HG03378 (cell line): Measurements from ENCODE around the gene CSPG5.

Experiments used
- ATAC-seq: cut with Tn5 transposase; IDR thresholded peaks from one replicate; pipeline ENCODE4 v1.9.1; 2021; ENCODE audit warnings: mild to moderate bottlenecking, moderate library complexity; ENCODE audit not compliant: unreplicated experiment

Gene CSPG5

DNA sequence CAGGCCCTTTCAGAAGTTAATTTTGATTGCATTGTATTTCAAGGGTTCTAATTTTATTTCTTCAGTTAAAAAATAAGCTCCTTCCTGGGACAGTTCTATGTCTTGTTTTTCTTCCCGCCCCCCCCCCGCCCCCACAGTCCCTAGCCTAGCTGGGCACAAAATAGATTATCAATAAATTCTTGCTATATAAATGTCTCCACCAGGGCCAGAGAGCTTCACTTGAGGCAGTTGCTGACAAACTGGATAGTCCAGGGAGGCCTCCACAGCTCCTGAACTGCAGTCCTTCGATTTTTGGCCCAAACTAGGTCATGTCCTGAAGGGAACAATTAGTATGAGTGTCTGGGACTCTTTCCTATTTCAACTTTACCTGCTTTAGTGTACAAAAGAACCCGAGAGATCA, 9.9 kb upstream of the CSPG5 start:
- ATAC-seq, result no peak

DNA sequence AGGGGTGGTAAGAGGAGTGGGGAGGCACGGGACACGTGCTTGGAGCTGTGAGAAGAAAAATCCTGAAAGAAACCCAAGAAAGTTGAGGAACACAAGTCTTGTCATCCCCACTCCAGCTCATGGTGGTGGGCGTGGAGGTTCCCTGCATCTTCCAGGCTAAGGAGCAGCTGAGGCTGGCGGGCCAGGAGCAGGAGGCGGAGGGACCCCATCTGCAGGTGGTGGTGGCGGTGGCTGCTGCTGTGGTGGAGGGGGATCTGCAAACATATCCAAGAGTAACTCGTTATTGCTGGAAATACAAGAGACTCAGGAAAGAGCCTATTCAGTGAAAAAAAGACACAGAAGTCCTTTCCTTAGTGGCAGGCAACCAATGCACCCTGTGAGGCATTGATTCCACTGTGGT, 9.4 kb upstream of the CSPG5 start:
- no peak for ATAC-seq

DNA sequence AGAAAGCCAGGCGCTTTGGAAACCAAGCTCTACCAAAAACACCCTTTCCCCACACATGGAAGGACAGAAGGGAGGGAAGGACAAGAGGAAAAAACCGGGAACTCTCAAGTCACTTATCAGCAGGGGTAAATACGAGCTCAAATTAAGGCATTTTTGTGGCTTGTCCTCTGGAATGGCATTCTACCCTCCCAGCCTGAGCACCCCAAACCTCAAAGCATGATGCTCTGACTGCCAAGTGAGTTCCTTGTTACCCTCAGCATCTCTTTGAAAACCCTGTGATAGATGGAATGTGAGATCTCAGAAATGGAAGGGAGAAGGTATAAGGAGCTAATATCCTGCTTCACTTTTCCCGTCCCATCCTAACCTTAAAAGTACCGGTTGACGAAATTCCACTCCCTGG, 8.1 kb upstream of the CSPG5 start:
- no peak for ATAC-seq

DNA sequence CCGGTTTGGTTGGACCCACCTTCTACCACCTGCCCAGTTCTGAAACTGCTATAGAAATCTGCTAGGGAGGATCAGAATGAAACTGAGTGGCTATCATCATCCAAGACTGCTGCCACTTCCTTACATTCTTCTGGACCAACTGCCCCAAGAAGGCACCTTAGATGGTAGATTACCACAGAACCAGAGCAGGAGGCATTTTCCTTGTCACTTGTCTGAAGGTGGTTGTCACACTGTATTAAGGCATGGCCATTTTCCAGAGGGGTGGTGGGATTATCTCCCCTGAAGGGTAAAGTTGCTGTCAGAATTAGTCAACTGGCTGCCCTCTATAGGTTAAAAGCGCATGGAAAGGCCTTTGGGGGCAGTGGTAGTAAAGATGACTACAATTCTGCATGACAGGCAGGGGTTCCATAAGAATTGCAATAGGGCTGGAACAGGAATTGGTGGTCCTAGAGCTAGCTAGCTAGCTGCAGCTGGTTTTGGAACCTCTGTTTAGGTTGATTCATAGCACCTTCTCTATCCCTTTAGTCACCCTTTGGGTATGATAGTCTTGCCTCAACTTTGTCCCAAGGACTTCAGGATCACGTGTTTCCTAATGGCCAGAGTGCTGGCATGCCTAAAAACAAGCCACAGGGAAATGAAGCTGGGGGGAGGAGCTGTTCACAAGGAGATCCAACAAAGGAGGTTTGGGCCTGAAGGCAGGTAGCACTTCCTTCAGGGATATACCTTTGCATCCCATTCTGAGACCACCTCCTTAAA, 4.8 kb upstream of the CSPG5 start:
- ATAC-seq, result no peak

DNA sequence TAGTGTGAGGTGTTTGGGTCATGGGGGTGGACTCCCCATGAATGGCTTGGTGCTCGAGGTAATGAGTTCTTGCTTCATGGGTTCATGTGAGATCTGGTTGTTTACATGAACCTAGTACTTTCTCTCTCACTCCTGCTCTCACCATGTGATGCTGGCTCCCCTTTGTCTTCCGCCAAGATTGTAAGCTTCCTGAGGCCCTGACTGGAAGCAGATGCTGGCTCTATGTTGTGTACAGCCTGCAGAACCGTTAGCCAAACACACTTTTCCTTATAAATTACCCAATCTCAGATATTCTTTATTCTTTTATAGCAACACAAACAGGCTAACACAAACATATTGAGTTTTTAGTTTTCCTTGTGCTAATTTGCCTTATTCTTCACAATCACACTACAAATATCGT, 3.2 kb upstream of the CSPG5 start:
- no peak for ATAC-seq

DNA sequence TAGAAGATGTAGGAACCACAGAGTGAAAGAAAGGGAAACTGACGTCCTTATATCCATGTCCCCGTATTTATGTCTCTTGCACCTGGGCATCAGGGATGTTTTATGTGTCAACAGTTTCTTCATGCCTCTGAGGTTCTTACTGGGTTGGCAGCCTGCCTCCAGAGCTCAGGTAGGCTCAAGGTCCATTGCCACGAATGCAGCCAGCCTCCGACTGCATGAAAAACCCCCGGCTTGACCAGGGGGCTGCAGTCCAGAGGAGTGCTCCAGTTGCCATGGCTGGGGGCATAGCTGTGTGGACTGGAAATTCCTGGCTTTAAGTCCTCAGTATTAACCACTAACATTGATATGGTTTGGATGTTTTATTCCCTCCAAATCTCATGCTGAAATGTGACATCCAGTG, 2.8 kb upstream of the CSPG5 start:
- ATAC-seq, result no peak

DNA sequence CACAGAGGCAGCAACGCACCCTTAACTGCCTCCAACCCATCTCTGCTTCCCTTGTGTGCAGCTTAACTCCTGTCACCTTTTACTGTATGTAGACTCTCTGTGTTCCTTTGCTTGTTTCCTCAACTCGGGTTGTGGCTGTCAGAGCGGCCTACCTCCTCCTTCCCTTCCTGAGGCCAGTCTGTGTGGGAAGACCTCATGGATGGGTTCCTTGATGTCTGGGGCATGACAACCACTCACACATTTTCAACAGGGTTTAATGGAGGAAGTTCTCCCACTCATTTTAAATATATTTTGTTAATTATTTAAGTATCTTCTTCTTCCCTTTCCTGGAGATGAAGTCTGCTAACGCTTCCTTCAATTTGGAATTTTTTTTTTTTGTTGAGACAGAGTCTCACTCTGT, 1.8 kb upstream of the CSPG5 start:
- no peak for ATAC-seq

DNA sequence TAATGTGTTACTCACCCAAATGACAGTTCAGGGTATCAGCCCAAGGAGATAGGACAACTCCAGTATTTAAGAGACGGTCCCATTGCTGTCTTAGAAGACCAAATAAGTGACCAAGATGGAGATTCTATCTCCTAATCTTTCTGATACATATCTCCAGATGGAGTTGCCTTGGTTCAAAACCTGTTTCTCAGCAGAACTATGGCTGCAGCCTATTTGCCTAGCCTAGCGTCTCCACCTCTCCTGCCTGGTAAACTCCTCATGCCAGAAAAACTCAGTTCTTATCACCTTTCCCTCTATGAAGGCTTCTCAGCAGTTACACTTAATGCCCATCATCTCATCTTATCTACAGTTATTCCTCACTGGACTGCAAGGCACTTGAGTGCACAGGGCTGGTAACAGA, 1.2 kb upstream of the CSPG5 start:
- no peak for ATAC-seq

DNA sequence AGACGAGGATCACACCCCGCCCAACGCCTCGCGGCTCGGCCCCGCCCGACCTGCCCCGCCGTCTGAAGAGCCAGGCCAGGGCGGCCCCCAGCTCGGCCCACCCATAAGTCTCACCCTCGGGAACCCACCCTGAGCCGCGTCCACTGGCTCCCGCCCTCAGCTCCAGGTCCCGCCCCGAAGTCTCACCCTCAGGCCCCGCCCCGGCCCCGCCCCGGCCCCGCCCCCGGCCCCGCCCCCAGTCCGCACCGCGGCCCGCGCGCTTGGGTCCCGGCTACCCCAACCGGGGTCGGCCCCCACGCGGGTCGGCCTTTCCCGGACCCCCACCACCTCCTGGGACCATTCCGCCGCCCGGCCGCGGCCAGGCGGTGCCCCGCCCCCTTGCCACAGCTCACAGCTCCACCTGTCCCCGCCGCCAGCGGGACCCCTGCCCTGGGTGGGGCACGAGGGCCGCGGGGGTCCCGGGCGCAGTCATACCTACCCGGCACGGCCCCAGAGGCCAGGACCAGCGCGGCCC, 489 bp downstream of the CSPG5 start:
- ATAC-seq, result no peak

DNA sequence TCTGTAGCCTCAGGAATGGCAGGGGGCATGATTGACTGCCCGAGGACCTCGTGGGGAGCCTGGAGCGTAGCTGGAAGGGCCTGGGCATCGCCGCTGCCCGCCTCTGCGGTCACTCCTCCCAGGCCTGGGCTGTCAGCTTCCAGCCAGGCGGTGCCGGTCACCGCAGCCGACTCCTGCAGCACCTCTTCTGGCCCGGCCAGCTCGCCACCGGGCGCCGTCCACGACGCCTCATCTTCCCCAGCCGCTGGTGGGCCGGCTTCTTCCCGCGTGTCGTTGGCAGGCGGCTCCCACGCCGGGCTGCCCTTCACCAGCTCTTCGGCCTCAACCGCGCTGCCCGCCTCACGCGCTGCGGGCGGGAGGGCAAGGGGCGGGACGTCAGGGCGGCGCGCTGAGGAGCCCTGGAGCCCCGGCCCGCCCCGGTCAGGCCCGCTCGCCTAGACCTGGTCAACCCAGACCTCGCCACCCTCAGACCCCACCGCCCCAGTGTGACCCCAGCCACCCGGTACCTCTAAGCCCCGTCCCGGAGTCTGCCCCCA, 1.0 kb downstream of the CSPG5 start:
- ATAC-seq, result no peak

DNA sequence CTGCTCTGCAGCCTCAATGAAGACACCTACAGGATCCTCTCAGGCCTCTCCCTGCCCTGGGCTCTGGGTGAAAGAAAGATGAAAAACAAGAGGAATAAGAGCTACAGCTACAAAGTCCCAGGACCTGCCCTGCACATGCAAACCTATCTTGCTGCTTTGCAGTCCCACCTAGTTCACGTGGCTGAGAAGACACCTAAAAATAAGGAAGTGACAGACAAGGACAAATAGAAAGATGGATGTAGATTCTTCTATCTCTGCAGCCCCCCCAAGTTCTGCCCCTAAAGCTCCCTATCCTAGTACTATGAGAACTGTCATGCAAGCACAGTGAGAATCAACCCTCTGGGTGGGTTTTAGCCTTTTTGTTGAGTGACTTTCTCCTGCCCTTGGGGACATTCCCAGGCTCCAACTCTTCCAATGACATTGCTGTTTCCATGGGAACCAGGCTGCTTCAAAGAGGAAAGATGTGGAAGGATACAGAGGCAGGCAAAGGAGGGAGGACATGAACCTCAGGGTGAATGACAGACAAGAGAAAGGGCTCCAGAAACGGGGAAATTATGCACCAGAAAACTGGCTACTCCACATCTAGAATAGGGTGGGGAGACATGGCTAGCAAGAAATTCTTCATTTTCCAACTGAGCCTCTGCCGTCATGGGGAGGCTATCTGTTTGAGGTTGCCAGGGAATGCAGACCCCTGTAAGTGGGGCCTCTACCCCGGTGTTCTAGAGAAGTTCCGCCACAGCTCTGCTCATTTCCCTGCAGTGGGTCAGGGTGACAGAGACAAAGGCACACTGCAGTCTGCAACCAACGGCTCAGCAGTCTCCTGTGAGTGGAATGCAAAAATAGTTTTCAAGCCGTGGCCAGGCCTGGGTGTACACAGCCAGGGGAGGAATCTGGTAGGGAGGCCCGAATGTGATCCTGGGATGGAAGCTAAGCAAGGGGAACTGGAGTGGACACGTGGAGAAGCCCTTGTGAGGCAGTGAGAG, 5.2 kb downstream of the CSPG5 start:
- no peak for ATAC-seq

DNA sequence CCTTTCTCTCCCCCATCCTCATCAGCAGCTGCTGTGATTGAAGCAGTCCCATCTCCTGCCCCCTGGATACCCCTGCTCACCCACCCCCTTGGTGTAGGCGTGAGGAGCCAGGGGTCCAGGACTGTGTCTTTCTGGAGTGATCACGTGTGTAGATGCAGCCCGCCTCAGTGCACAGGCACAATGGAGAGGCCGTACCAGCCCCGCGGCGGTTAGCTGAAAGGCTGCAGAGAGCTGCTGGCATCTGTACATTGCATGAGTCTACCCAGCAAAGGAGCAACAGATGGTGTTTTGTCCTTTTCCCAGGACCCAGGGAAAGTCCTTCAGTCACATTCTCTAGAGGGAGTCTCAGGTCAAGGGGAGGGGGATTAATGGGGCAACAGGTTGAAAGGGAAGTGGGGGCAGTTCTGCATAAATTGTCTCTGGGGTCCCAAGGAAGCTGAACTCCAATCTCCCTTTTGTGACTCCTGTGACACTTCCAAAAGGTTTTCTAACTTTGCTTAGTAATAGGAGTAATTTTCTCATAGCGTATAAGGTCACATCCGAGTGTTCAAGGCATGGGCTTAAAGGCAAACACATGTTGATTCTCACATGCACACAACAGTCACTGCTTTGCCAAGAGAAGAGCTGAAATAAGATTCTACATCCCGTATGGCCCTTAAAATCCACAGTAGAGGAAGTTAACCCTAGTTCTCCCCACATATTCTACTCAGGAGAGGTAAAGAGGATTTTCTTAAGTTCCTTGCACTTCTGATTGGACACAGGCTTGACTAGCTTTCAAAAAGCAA, 7.1 kb downstream of the CSPG5 start:
- ATAC-seq, result no peak

DNA sequence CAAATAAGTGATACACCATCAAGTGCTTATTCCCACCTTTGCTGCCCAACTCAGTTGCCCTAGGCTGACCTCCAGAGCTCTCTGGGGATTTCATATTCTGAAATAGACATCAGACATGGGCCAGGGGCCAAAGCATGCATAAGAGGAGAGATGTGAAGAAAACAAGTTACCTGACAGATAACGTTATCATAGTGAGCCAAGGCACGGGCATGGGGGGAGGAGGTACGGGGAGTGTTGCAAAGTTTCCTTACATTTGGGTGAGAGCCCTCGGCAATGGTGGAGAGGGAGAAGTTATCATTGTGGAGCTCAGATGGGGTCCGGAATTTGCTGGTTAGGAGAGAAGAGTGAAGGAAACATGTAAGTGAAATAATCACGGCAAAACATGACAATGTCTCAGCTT, 9.8 kb downstream of the CSPG5 start:
- no peak for ATAC-seq

DNA sequence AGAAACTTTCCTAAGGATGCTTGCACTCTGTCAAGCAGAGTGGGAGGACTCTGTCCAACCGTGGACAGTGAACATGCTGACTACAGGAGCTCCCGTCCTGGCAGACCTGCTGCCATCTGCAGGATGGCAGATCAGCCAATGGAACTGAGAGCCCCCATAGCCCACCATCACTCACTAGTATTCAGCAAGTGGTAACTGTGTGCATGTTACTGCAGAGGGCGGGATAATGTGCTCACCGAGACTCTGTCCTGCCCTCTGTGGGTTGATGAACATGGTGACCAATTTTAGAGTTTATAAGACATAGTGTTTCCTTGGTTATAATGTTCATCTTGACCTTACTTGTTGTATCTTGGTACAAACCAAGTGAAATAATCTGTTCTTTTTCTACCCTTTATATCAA, 11.5 kb downstream of the CSPG5 start:
- ATAC-seq, result no peak

DNA sequence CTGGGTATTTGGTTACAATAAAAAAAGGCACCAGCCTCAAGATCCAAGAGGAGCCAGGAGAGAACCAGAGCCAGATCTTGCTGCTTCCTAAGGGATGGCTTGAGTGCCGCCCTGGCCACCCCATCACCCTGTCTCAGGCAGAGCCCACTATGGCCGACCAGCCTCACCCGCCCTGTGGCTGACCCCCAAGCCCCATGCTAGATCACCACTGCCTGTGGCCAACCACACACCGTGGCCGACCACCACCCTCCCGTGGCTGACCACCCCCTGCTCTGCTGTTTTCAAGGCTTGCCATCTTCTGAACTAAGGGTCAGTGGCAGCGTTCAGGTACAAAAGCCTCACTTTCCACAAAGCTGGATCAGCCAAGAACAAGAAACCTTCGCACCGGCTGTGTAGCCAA, 12.0 kb downstream of the CSPG5 start:
- no peak for ATAC-seq

DNA sequence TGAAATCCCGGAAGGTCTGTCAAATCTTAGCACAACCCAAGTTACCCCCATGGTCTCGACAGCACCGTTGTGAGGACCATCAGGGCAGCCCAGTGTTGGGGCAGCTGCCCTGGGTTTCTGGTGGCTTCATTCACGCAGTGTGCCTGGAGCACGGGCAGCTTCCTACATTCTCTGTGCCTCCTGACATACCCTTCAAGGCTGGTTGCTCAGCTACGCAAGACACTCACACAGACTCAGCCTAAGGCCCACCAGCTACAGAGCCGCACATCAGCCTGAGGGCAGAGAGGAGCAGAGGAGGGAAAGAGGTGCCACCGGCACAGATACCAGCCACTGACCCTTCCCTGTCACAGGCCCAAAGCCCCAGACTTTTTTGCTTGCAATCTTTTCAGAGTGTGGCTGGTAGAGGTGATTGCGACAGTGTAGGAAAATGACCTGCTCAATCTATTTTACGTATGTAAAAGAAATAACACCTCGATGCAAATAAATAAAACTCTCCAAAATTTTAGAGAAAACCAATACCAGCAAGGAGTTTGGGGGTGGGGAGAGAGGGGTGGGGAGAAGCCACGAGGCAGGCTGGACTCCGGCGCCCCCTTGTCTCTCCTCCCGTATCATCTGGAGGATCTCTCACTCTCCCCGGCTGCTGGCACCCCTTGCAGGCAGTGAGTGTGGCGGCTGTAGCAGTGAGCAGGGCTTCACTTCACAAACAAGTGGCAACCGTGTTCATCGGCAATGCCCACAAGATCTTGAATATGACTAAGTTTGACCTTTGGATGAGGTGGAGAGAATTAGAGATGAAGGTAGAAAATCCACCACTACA, 12.7 kb downstream of the CSPG5 start:
- ATAC-seq, result no peak

DNA sequence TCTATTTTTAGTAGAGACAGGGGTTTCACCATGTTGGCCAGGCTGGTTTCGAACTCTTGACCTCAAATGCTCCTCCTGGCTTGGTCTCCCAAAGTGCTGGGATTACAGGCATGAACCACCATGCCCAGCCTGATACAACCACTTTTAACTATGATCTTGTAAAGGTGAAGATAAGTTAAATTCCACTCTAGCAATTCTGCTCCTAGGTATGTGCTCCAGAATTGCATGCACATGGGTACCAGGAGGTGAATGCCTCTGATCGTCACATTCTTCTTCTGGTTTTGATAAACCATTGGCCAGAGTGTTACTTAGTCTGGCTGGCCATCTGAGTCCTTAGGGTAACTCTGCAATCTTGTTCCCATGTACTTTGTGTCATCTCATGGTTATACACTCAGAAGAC, 22.3 kb downstream of the CSPG5 start:
- no peak for ATAC-seq

DNA sequence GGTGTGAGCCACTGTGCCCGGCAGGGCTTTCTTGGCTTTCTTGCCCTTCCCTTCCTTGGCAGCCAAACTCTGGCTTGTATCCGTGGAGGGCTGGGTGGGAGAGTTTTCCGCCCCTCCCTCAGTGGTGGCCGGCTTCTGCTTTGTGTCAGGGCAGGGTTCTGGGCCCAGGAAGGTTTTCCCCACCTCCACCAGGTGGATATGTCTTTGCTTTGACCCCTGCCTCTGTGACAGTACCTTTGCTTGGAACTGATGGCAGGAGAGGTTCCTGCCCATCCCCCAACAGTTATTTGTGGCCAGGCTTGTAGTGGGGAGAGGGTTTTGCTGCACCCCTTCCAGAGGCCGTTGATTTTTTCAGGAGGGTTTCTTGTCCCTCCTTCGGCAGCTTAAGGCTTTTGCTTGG, 24.3 kb downstream of the CSPG5 start:
- no peak for ATAC-seq

DNA sequence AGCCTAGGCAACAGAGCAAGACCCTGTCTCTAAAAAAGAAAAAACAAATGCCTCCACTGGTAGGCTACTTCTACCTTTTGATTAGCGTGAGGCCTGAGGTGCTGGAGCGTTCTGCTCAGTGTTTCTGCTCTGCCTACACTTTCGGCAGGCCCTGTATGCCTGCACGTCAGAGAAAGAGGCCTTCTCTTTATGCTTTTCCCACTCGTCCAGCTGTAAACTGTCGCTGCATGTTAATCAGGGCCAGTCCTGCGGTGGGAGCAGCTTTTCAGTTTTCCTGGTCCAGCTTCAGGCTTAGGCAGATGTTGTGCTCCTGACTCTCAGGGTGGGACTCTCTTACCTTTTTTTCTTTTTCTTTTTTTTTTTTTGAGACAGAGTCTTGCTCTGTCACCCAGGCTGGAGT, 25.3 kb downstream of the CSPG5 start:
- ATAC-seq, result no peak
